H1 (cell line): ENCODE measurements around the gene KANSL3. TPM values are rescaled to one million over a fixed set of nuclear protein-coding genes. Genes with fewer than 3 reads are reported as not detected.

Experiments used
- CTCF ChIA-PET: fragments of 300-600 bp; sonication (Branson Sonifier 250); formaldehyde crosslinking; loops from one replicate; lab custom pipeline; 2021; ENCODE audit not compliant: partially characterized antibody; lab: Charles Lee
- POLR2A ChIA-PET: fragments of 300-600 bp; sonication (Branson Sonifier 250); formaldehyde crosslinking; loops from one replicate; lab custom pipeline; 2021; ENCODE audit warnings: inconsistent platforms; ENCODE audit not compliant: partially characterized antibody; lab: Charles Lee
- DNase-seq, 2 experiments: peaks; one replicate each; pipeline versions ENCODE4 v3.0.0 to v3.0.0-alpha.2; 2010 to 2022; ENCODE audit warnings: low spot score in 2 of 2, low read depth in 1 of 2, mixed read lengths in 1 of 2
- FAIRE-seq: peaks from 2 replicates; lab custom pipeline; 2011; peaks lifted over from hg19 to GRCh38; lab: Jason Lieb, UNC
- H2AFZ ChIP-seq: 2 replicates; pipeline ENCODE4 v1.8.1; 2012; ENCODE audit warnings: low read length, inconsistent platforms
- H2AK5ac ChIP-seq: 2 replicates; pipeline ENCODE4 v1.6.1; 2013; ENCODE audit warnings: low read depth, low read length
- H2BK120ac ChIP-seq: replicated peaks from 2 replicates; pipeline ENCODE3; 2013; ENCODE audit warnings: low read depth, low read length, inconsistent platforms
- H2BK12ac ChIP-seq: 2 replicates; pipeline ENCODE4 v1.6.1; 2013; ENCODE audit warnings: low read depth, low read length
- H2BK15ac ChIP-seq: 2 replicates; pipeline ENCODE4 v1.6.1; 2013; ENCODE audit warnings: low read length
- H2BK20ac ChIP-seq: 2 replicates; pipeline ENCODE4 v1.6.1; 2013; ENCODE audit warnings: low read length
- H2BK5ac ChIP-seq: 2 replicates; pipeline ENCODE4 v1.6.1; 2013; ENCODE audit warnings: low read depth, low read length
- H3K14ac ChIP-seq: 2 replicates; pipeline ENCODE4 v1.6.1; 2013; ENCODE audit warnings: inconsistent platforms; ENCODE audit not compliant: insufficient read length
- H3K18ac ChIP-seq: 2 replicates; pipeline ENCODE4 v1.6.1; 2013; ENCODE audit warnings: low read length; ENCODE audit errors: extremely low read depth
- H3K23ac ChIP-seq: 2 replicates; pipeline ENCODE4 v1.6.1; 2013; ENCODE audit warnings: inconsistent platforms; ENCODE audit not compliant: insufficient read length
- H3K23me2 ChIP-seq: 2 replicates; pipeline ENCODE4 v1.6.1; 2013; ENCODE audit warnings: low read depth, low read length
- H3K27ac ChIP-seq: 2 replicates; pipeline ENCODE4 v1.6.1; 2011; ENCODE audit warnings: low read depth, low read length, inconsistent platforms
- H3K27me3 ChIP-seq, 4 experiments: replicated peaks in 1 of 4; 1 replicate in 1 of 4; 2 replicates in 3 of 4; pipeline versions ENCODE4 v1.6.1 to v1.8.1; 2011 to 2013; ENCODE audit warnings: low read length in 3 of 4, mild to moderate bottlenecking in 3 of 4, inconsistent platforms in 2 of 4, mixed read lengths in 2 of 4, moderate library complexity in 1 of 4; ENCODE audit not compliant: control insufficient read depth in 3 of 4, insufficient read depth in 3 of 4; ENCODE audit errors: extremely low read depth in 1 of 4
- H3K36me3 ChIP-seq, 4 experiments: 2 replicates each; pipeline versions ENCODE4 v1.6.1 to v1.8.1; 2011 to 2013; ENCODE audit warnings: mild to moderate bottlenecking in 4 of 4, low read length in 3 of 4, moderate library complexity in 2 of 4, control low read depth in 1 of 4, inconsistent platforms in 1 of 4; ENCODE audit not compliant: insufficient read depth in 4 of 4, control insufficient read depth in 2 of 4
- H3K4ac ChIP-seq: replicated peaks from 2 replicates; pipeline ENCODE3; 2013; ENCODE audit warnings: low read length, low read depth, mixed read lengths, inconsistent platforms; ENCODE audit not compliant: insufficient read length
- H3K4me1 ChIP-seq, 4 experiments: replicated peaks in 1 of 4; 1 replicate in 1 of 4; 2 replicates in 3 of 4; pipeline versions ENCODE4 v1.6.1 to v1.8.1; 2011 to 2013; ENCODE audit warnings: low read length in 3 of 4, inconsistent platforms in 2 of 4, mixed read lengths in 1 of 4; ENCODE audit not compliant: insufficient read depth in 4 of 4, control insufficient read depth in 3 of 4
- H3K4me2 ChIP-seq, 2 experiments: 2 replicates each; pipeline versions ENCODE4 v1.6.1 to v1.8.1; 2011 to 2013; ENCODE audit warnings: low read depth in 2 of 2, low read length in 2 of 2, control low read depth in 1 of 2, inconsistent platforms in 1 of 2, mild to moderate bottlenecking in 1 of 2; ENCODE audit not compliant: insufficient read depth in 1 of 2
- H3K4me3 ChIP-seq, 4 experiments: fragments of 200-600, 300-600 bp in 1 of 4; sonication (generic), shearing (Covaris generic), sonication (Bioruptor Twin) in 1 of 4; 2 replicates each; pipeline versions ENCODE4 v1.5.1 to v1.8.1; 2011 to 2016; ENCODE audit warnings: low read length in 4 of 4, low read depth in 3 of 4, control low read depth in 2 of 4, inconsistent platforms in 2 of 4, mild to moderate bottlenecking in 2 of 4, mixed read lengths in 1 of 4, moderate library complexity in 1 of 4; ENCODE audit not compliant: insufficient read depth in 2 of 4; ENCODE audit errors: extremely low read depth in 1 of 4
- H3K56ac ChIP-seq: replicated peaks from 2 replicates; pipeline ENCODE3; 2013; ENCODE audit warnings: low read depth, mild to moderate bottlenecking, mixed read lengths, low read length, inconsistent platforms; ENCODE audit not compliant: insufficient read length
- H3K79me1 ChIP-seq: 2 replicates; pipeline ENCODE4 v1.6.1; 2013; ENCODE audit warnings: low read depth, low read length, control low read depth
- H3K79me2 ChIP-seq, 2 experiments: 2 replicates each; pipeline versions ENCODE4 v1.6.1 to v1.8.1; 2012 to 2013; ENCODE audit warnings: low read length in 2 of 2, mild to moderate bottlenecking in 2 of 2, inconsistent platforms in 1 of 2; ENCODE audit not compliant: insufficient read depth in 2 of 2, control insufficient read depth in 1 of 2
- H3K9ac ChIP-seq, 4 experiments: replicated peaks in 1 of 4; 1 replicate in 1 of 4; 2 replicates in 3 of 4; pipeline versions ENCODE4 v1.6.1 to v1.8.1; 2011 to 2013; ENCODE audit warnings: low read depth in 3 of 4, low read length in 3 of 4, control low read depth in 2 of 4, mild to moderate bottlenecking in 2 of 4, moderate library complexity in 2 of 4, inconsistent platforms in 1 of 4; ENCODE audit errors: extremely low read depth in 1 of 4
- H3K9me3 ChIP-seq, 2 experiments: 2 replicates each; pipeline versions ENCODE4 v1.6.1 to v1.8.1; 2012 to 2013; ENCODE audit warnings: mild to moderate bottlenecking in 2 of 2, moderate library complexity in 2 of 2, control low read depth in 1 of 2, inconsistent platforms in 1 of 2, low read depth in 1 of 2, low read length in 1 of 2, mixed read lengths in 1 of 2; ENCODE audit not compliant: insufficient read depth in 2 of 2
- H4K20me1 ChIP-seq, 2 experiments: replicated peaks in 1 of 2; 2 replicates each; pipeline versions ENCODE3 to v1.8.1; 2011 to 2013; ENCODE audit warnings: inconsistent platforms in 2 of 2, low read length in 2 of 2, mild to moderate bottlenecking in 1 of 2; ENCODE audit not compliant: insufficient read depth in 2 of 2, control insufficient read depth in 1 of 2
- H4K5ac ChIP-seq: 2 replicates; pipeline ENCODE4 v1.6.1; 2013; ENCODE audit warnings: low read length, low read depth, mixed read lengths, inconsistent platforms; ENCODE audit not compliant: insufficient read length
- H4K8ac ChIP-seq: 2 replicates; pipeline ENCODE4 v1.8.0; 2013; ENCODE audit warnings: mild to moderate bottlenecking, moderate library complexity, low read length, inconsistent platforms; ENCODE audit not compliant: insufficient read depth; ENCODE audit errors: extremely low read depth
- H4K91ac ChIP-seq: replicated peaks from 2 replicates; pipeline ENCODE3; 2013; ENCODE audit warnings: low read length, mixed read lengths, inconsistent platforms; ENCODE audit not compliant: insufficient read length
- EP300 ChIP-seq, 2 experiments: IDR thresholded peaks; 1 replicate in 1 of 2; 2 replicates in 1 of 2; pipeline ENCODE4 v1.6.1; 2011 to 2012; ENCODE audit warnings: low read depth in 2 of 2, low read length in 2 of 2, mild to moderate bottlenecking in 2 of 2, borderline replicate concordance in 1 of 2, inconsistent platforms in 1 of 2, moderate library complexity in 1 of 2
- KDM1A ChIP-seq: fragments of 200-600, 300-600 bp; sonication (generic); IDR thresholded peaks from 2 replicates; pipeline ENCODE4 v1.7.1; 2016; ENCODE audit warnings: mild to moderate bottlenecking, low read length, borderline replicate concordance
- SIX5 ChIP-seq: IDR thresholded peaks from 2 replicates; pipeline ENCODE4 v1.6.1; 2011; ENCODE audit warnings: mild to moderate bottlenecking, low read depth, low read length
- SP4 ChIP-seq: IDR thresholded peaks from 2 replicates; pipeline ENCODE4 v1.6.1; 2012; ENCODE audit warnings: low read length, inconsistent platforms
- WGBS, 2 experiments: shearing (Covaris generic) in 1 of 2; methylation state at CpG; one replicate each; pipeline versions ENCODE4 v1.1.6 to v1.1.7; 2013 to 2015; ENCODE audit warnings: low lambda C conversion rate in 2 of 2, mixed read lengths in 2 of 2, inconsistent platforms in 1 of 2, low coverage in 1 of 2, missing lambda C conversion rate in 1 of 2; ENCODE audit not compliant: insufficient replicate concordance in 2 of 2, insufficient coverage in 1 of 2, insufficient read length in 1 of 2; ENCODE audit errors: extremely low coverage in 1 of 2, missing lambda C conversion rate in 1 of 2; 5-methylcytosine and 5-hydroxymethylcytosine counted together
- polyA plus RNA-seq, 7 experiments: library from polyadenylated mRNA; depleted of rRNA in 3 of 7; stranded (reverse) in 5 of 7; unstranded in 2 of 7; fragments of >200 nt in 5 of 7; fragments of 200-250 nt in 2 of 7; gene quantifications; 1 replicate in 5 of 7; 2 replicates in 1 of 7; 4 replicates in 1 of 7; pipeline versions ENCODE4 v1.2.1 to v1.2.3, GENCODE V29; 2011 to 2013; ENCODE audit warnings: missing spikeins in 2 of 7, mixed read lengths in 2 of 7
- total RNA-seq: library from RNA; stranded (reverse); fragmentation: NEBNext Ultra II Directional; extraction: Animal tissue kit (Norgen Biotek cat#: 25700); gene quantifications from 2 replicates; pipeline ENCODE4 v1.2.1, GENCODE V29; 2021

The KANSL3 gene
- total and polyA plus RNA-seq, 2 of the 8 experiments (the other 6 are each of a cell fraction or from before 2014, with no cell fraction given) = 19.8 to 31.4 TPM

GRCh38 chr2:96608469-96609455 is 29.4 kb downstream of the KANSL3 start:
- Histone ChIP-seq H2BK5ac (no peak overlapping the region), H4K8ac (no peak overlapping the region), H2AK5ac (no peak overlapping the region), H3K79me2 (no peaks in the 10 kb centered on the region), H3K14ac (no peak overlapping the region), H2AFZ (no peak overlapping the region), H3K27ac (no peak overlapping the region), H2BK120ac (no peak overlapping the region), H3K23me2 (no peaks in the 10 kb centered on the region), H3K79me1 (no peaks in the 10 kb centered on the region), H3K4me1 (no peaks in the 10 kb centered on the region; a peak in 1 of 7 replicates), H3K23ac (no peak overlapping the region), H3K4me3 (no peak overlapping the region), H3K4ac (no peak overlapping the region), H4K5ac (no peak overlapping the region), H3K56ac (no peak overlapping the region), H4K20me1 (peaks cover 2 to 5% of the 10 kb centered on the region in 2 experiments), H3K9ac (no peak overlapping the region), H2BK20ac (no peak overlapping the region), H3K9me3 (no peaks in the 10 kb centered on the region; a peak in 1 of 4 replicates), H2BK12ac (no peak overlapping the region), H3K18ac (no peak overlapping the region), H4K91ac (no peak overlapping the region), H3K36me3 (peaks cover 38 to 92% (median 81%) of the 10 kb centered on the region in 4 experiments), H3K27me3 (no peaks in the 10 kb centered on the region), H3K4me2 (no peak overlapping the region), H2BK15ac (no peak overlapping the region)
- FAIRE-seq = no peak
- 95% methylated on average over 13 of the region's 13 CpGs; no CpG with 5 or more reads in 1 of the 2 experiments for WGBS, 2 experiments
- ChIA-PET CTCF (interaction anchor here (0.9 to 1.6 kb wide), 5 partner anchors 9 to 152 kb away, joined by 3 to 5 read pairs (median 3); no protein-coding TSS in a partner anchor), POLR2A (interaction anchor here (1.1 kb wide), 1 partner anchor 159 kb away, joined by 3 read pairs; no protein-coding TSS in a partner anchor)
- TF ChIP-seq SP4 (no peak), EP300 (IDR thresholded peaks at IDR 0.05; ENCODE audit: borderline replicate concordance in 1 of 2, low read depth in 2 of 2, low read length in 2 of 2) (no peak), KDM1A (no peak), SIX5 (no peak)
- DNase-seq = no peak
